GM19239 (cell line): Measurements from ENCODE around the gene SLC15A4.
"Not testable (repeated sequence)": the region's sequence is repeated elsewhere in the genome, so short reads cannot be mapped to it uniquely, and the experiment has no call there.

Experiments
- DNase-seq: peaks from one replicate; pipeline ENCODE4 v3.0.0; 2011; ENCODE audit warnings: low spot score; ENCODE audit not compliant: insufficient read length
- FAIRE-seq: peaks from 2 replicates; lab custom pipeline; 2011; peaks lifted over from hg19 to GRCh38; lab: Jason Lieb, UNC

SLC15A4 gene

GRCh38 chr12:128846671-128847070 lies 22.9 kb upstream of the SLC15A4 start:
- not testable (repeated sequence) for DNase-seq, FAIRE-seq

GRCh38 chr12:128844031-128844635 lies 20.4 kb upstream of the SLC15A4 start:
- FAIRE-seq (no peak), DNase-seq (no peak)

GRCh38 chr12:128843538-128843937 lies 19.8 kb upstream of the SLC15A4 start:
- no peak for FAIRE-seq

GRCh38 chr12:128842579-128842978 lies 18.8 kb upstream of the SLC15A4 start:
- FAIRE-seq = no peak

More at GRCh38 chr12:128843538-128843937, 19.8 kb upstream of the SLC15A4 start:
- DNase-seq = no peak

GRCh38 chr12:128840862-128841468 lies 17.2 kb upstream of the SLC15A4 start:
- DNase-seq = no peak
- peak; percentile 93 for FAIRE-seq

More at GRCh38 chr12:128842579-128842978, 18.8 kb upstream of the SLC15A4 start:
- no peak for DNase-seq

GRCh38 chr12:128839885-128840284 lies 16.1 kb upstream of the SLC15A4 start:
- not testable (repeated sequence) for FAIRE-seq

GRCh38 chr12:128833418-128833817 lies 9.7 kb upstream of the SLC15A4 start:
- DNase-seq = no peak
- FAIRE-seq = no peak

More at GRCh38 chr12:128839885-128840284, 16.1 kb upstream of the SLC15A4 start:
- DNase-seq = not testable (repeated sequence)

GRCh38 chr12:128830505-128830893 lies 6.7 kb upstream of the SLC15A4 start:
- DNase-seq (no peak), FAIRE-seq (no peak)

GRCh38 chr12:128829861-128830504 lies 6.2 kb upstream of the SLC15A4 start:
- FAIRE-seq = peak; percentile 99

GRCh38 chr12:128827724-128828123 lies 4.0 kb upstream of the SLC15A4 start:
- FAIRE-seq = no peak
- DNase-seq = no peak

More at GRCh38 chr12:128829861-128830504, 6.2 kb upstream of the SLC15A4 start:
- DNase-seq = no peak

GRCh38 chr12:128825835-128826234 lies 2.1 kb upstream of the SLC15A4 start:
- DNase-seq (no peak), FAIRE-seq (no peak)

- DNase-seq = no peak
- no peak for FAIRE-seq
These were observed 392 bp downstream of the SLC15A4 start for GRCh38 chr12:128823216-128823915.

- FAIRE-seq = peak; percentile 97
- DNase-seq = no peak
These were observed 2.9 kb downstream of the SLC15A4 start for GRCh38 chr12:128820723-128821432.

- FAIRE-seq (no peak), DNase-seq (no peak)
These were observed 3.5 kb downstream of the SLC15A4 start for GRCh38 chr12:128820253-128820652.

GRCh38 chr12:128819293-128820144 lies 4.2 kb downstream of the SLC15A4 start:
- DNase-seq (no peak), FAIRE-seq (no peak)

GRCh38 chr12:128818065-128819022 lies 5.4 kb downstream of the SLC15A4 start:
- FAIRE-seq = peak; percentile 92
- no peak for DNase-seq

- DNase-seq (no peak), FAIRE-seq (no peak)
These were observed 6.4 kb downstream of the SLC15A4 start for GRCh38 chr12:128817111-128818015.
